Measurements from ENCODE around the gene CD38. TPM values are rescaled to one million over a fixed set of nuclear protein-coding genes. Genes with fewer than 3 reads are reported as not detected.
"Not testable (repeated sequence)": the region's sequence is repeated elsewhere in the genome, so short reads cannot be mapped to it uniquely, and the experiment has no call there.

Gene CD38
- total RNA-seq, 4 donors from 2014 or later, result 3.0 to 12.1 (median 6.7) TPM

DNA sequence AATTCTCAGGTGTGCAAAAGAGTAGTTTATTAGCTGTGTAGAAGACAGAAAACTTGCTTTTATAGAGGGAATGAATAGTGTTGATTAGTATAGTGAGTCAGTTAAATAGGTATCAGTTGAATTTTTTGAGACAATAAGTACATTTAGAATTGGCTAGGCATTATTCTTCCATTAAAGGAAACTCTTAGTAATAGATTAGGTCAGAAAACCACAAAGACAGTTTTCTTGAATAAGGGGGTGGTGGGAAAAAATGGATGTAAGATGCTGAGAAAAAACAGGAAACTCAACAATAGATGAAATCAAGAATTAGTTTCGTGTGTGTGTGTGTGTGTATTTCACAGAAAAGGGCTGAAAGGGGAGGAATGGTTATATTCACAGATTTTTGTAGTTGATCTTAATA, 16.8 kb downstream of the CD38 start:
- 57 to 64% methylated on average over 1 of the region's 1 CpG for WGBS, 2 donors
- no peak for DNase-seq (ENCODE audit: low spot score in 2 of 2)
- Histone ChIP-seq H3K4me1 (no peaks in the 10 kb centered on the region), H3K27ac (no peak overlapping the region), H3K27me3 (no peaks in the 10 kb centered on the region), H3K9me3 (no peaks in the 10 kb centered on the region), H3K4me3 (no peak overlapping the region), H3K36me3 (no peaks in the 10 kb centered on the region)
- TF ChIP-seq POLR2A (IDR thresholded peaks at IDR 0.05), result no peak

DNA sequence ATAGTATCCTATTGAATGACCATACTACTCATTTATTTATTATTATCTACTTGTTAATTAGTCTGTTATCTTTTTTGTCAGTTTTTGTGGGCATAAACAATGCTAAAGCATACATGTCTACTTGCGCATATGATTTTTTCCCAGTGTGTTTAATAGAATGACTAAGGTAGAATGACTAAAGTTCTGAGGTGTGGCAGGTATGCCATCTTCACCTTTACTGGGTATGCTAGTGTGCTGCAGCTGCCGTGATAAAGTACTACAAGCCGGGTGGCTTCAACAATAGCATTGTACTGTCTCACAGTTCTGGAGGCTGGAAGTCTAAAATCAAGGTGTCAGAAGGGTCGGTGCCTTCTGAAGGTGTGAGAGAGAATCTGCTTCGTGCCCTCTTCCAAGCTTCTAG, 19.2 kb downstream of the CD38 start:
- DNase-seq (ENCODE audit: low spot score in 2 of 2), result no peak
- no peak for TF ChIP-seq EP300 (IDR thresholded peaks at IDR 0.05)
- no peak for TF ChIP-seq POLR2A (IDR thresholded peaks at IDR 0.05)
- TF ChIP-seq, protein P1, sequence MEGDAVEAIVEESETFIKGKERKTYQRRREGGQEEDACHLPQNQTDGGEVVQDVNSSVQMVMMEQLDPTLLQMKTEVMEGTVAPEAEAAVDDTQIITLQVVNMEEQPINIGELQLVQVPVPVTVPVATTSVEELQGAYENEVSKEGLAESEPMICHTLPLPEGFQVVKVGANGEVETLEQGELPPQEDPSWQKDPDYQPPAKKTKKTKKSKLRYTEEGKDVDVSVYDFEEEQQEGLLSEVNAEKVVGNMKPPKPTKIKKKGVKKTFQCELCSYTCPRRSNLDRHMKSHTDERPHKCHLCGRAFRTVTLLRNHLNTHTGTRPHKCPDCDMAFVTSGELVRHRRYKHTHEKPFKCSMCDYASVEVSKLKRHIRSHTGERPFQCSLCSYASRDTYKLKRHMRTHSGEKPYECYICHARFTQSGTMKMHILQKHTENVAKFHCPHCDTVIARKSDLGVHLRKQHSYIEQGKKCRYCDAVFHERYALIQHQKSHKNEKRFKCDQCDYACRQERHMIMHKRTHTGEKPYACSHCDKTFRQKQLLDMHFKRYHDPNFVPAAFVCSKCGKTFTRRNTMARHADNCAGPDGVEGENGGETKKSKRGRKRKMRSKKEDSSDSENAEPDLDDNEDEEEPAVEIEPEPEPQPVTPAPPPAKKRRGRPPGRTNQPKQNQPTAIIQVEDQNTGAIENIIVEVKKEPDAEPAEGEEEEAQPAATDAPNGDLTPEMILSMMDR (IDR thresholded peaks at IDR 0.05), result no peak
- H3K27me3 ChIP-seq, result no peaks in the 10 kb centered on the region
- H3K4me3 ChIP-seq, result no peak overlapping the region
- no peaks in the 10 kb centered on the region for H3K9me3 ChIP-seq
- no peak overlapping the region for H3K27ac ChIP-seq
- no peaks in the 10 kb centered on the region for H3K4me1 ChIP-seq
- no peaks in the 10 kb centered on the region for H3K36me3 ChIP-seq
- WGBS, 2 donors, result 75 to 77% methylated on average over 5 of the region's 5 CpGs

GRCh38 chr4:15799141-15799540, 21.0 kb downstream of the CD38 start:
- Histone ChIP-seq H3K4me3 (no peak overlapping the region), H3K27me3 (no peaks in the 10 kb centered on the region), H3K36me3 (no peaks in the 10 kb centered on the region), H3K27ac (no peak overlapping the region), H3K9me3 (no peaks in the 10 kb centered on the region), H3K4me1 (no peaks in the 10 kb centered on the region)
- DNase-seq (ENCODE audit: low spot score in 2 of 2), result no peak
- 83 to 89% methylated on average over 4 of the region's 4 CpGs for WGBS, 2 donors
- TF ChIP-seq, protein P1 (IDR thresholded peaks at IDR 0.05), result no peak
- TF ChIP-seq POLR2A (IDR thresholded peaks at IDR 0.05) (no peak), EP300 (IDR thresholded peaks at IDR 0.05) (no peak)

GRCh38 chr4:15799701-15800100, 21.6 kb downstream of the CD38 start:
- Histone ChIP-seq H3K27ac (no peak overlapping the region), H3K9me3 (no peaks in the 10 kb centered on the region), H3K4me1 (no peaks in the 10 kb centered on the region), H3K36me3 (no peaks in the 10 kb centered on the region), H3K4me3 (no peak overlapping the region), H3K27me3 (no peaks in the 10 kb centered on the region)
- 58 to 61% methylated on average over 2 of the region's 2 CpGs for WGBS, 2 donors
- DNase-seq (ENCODE audit: low spot score in 2 of 2), result no peak
- no peak for TF ChIP-seq EP300 (IDR thresholded peaks at IDR 0.05)
- TF ChIP-seq POLR2A (IDR thresholded peaks at IDR 0.05), result no peak
- TF ChIP-seq, protein P1 (IDR thresholded peaks at IDR 0.05), result no peak

GRCh38 chr4:15802497-15802896, 24.4 kb downstream of the CD38 start:
- H3K4me1 ChIP-seq; H3K4me3 ChIP-seq; H3K9me3 ChIP-seq; H3K27ac ChIP-seq; H3K27me3 ChIP-seq; H3K36me3 ChIP-seq; DNase-seq (ENCODE audit: low spot score in 2 of 2): not testable (repeated sequence)

DNA sequence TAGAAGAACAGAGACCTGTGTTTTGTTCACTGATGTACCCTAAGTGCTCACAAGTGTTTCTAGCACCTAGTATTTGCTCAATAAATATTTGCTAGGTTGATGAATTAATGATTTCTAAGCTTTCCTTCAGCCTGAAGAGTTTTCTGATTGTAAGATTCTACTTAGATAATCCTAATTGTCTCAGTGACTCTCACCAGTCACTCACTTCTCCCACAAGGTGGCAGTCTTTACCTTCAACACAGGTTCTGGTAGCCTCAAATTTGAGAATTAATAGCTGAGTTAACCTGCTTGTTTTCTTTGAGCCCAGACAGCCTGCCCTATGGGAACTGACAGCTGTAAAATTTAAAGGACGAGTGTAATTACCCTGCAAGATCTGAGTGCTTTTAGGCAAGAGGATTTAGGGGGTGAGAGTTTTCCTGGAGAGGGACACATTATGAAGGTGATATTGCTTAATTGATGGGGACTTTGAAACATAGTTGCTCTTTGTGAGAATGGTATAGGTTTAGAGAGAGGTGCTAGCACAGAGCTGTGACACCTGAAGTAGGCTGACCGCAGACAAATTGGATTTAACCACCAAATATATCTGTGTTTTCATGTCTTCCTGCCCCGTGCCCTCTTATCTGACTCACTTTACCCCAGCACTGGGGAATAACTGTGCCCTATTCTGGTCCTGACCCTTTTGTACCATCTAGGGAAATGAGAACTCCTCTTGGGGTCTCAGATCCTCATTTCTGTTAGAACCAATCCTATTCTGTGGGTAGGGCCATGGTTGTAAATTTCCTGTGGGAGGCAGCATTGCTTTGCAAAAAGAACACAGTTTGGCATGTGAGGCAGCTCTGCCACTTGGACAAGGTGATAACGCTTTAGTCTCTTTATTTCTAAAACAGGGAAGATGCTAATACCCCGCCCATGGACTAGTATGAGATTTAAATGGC, 27.7 kb downstream of the CD38 start:
- no peak for TF ChIP-seq POLR2A (IDR thresholded peaks at IDR 0.05)
- no peak for TF ChIP-seq EP300 (IDR thresholded peaks at IDR 0.05)
- TF ChIP-seq, protein P1 (IDR thresholded peaks at IDR 0.05), result peak; percentile 44 to 65 (median 52)
- DNase-seq (ENCODE audit: low spot score in 2 of 2), result peak in 1 of 2 donors; percentile 61

More for the DNA sequence above, 27.7 kb downstream of the CD38 start:
- H3K9me3 ChIP-seq, result no peaks in the 10 kb centered on the region
- H3K4me1 ChIP-seq, result peaks cover 0 to 3% (median 0%) of the 10 kb centered on the region in 4 donors
- no peak overlapping the region for H3K4me3 ChIP-seq
- H3K27me3 ChIP-seq, result no peaks in the 10 kb centered on the region
- WGBS, 2 donors, result 40 to 41% methylated on average over 5 of the region's 5 CpGs
- H3K36me3 ChIP-seq, result no peaks in the 10 kb centered on the region
- no peak overlapping the region for H3K27ac ChIP-seq

All from tibial nerve (tissue), 4 donors.